HFFc6 (cell line): ENCODE results near the gene LRP1B. TPM values are rescaled to one million over a fixed set of nuclear protein-coding genes. Genes with fewer than 3 reads are reported as not detected.

Experiments used
- DNase-seq: peaks from one replicate; pipeline ENCODE4 v3.0.0-alpha.2; 2018
- H3K27ac Mint-ChIP-seq: 2 replicates; pipeline ENCODE4 v1.8.0; 2020; ENCODE audit warnings: mild to moderate bottlenecking, mixed read lengths
- H3K27me3 Mint-ChIP-seq: 2 replicates; pipeline ENCODE4 v1.8.0; 2021; ENCODE audit warnings: mild to moderate bottlenecking, moderate library complexity, mixed read lengths; ENCODE audit not compliant: insufficient read depth
- H3K36me3 Mint-ChIP-seq: 2 replicates; pipeline ENCODE4 v1.8.0; 2021; ENCODE audit warnings: low read depth, mixed read lengths
- H3K4me1 Mint-ChIP-seq: 2 replicates; pipeline ENCODE4 v1.8.0; 2020; ENCODE audit warnings: low read depth, mixed read lengths
- H3K4me3 Mint-ChIP-seq: 2 replicates; pipeline ENCODE4 v1.8.0; 2020; ENCODE audit warnings: mild to moderate bottlenecking, moderate library complexity, mixed read lengths
- H3K9me3 Mint-ChIP-seq: 2 replicates; pipeline ENCODE4 v1.8.0; 2020; ENCODE audit warnings: mild to moderate bottlenecking, mixed read lengths
- total RNA-seq, 6 experiments: library from RNA; stranded (reverse); fragmentation: NEBNext Ultra II Directional; extraction: Animal tissue kit (Norgen Biotek cat#: 25700); gene quantifications; 2 replicates in 1 of 6; 3 replicates in 5 of 6; pipeline ENCODE4 v1.2.3, GENCODE V29; 2021
- TF ChIP-seq, protein P1 (sequence below): fragments of 200-600 bp; sonication (generic); IDR thresholded peaks from 2 replicates; pipeline ENCODE4 v1.5.0; 2021; ENCODE audit warnings: antibody characterized with exemption, mild to moderate bottlenecking

The LRP1B gene
- total RNA-seq, 6 experiments from 2014 or later: not detected

GRCh38 chr2:141037361-141037760 is 1093.5 kb downstream of the LRP1B start:
- Mint-ChIP-seq H3K4me1 (no peaks in the 10 kb centered on the region), H3K27me3 (no peaks in the 10 kb centered on the region), H3K9me3 (no peaks in the 10 kb centered on the region), H3K27ac (no peak overlapping the region), H3K36me3 (no peaks in the 10 kb centered on the region), H3K4me3 (no peak overlapping the region)
- TF ChIP-seq, protein P1, sequence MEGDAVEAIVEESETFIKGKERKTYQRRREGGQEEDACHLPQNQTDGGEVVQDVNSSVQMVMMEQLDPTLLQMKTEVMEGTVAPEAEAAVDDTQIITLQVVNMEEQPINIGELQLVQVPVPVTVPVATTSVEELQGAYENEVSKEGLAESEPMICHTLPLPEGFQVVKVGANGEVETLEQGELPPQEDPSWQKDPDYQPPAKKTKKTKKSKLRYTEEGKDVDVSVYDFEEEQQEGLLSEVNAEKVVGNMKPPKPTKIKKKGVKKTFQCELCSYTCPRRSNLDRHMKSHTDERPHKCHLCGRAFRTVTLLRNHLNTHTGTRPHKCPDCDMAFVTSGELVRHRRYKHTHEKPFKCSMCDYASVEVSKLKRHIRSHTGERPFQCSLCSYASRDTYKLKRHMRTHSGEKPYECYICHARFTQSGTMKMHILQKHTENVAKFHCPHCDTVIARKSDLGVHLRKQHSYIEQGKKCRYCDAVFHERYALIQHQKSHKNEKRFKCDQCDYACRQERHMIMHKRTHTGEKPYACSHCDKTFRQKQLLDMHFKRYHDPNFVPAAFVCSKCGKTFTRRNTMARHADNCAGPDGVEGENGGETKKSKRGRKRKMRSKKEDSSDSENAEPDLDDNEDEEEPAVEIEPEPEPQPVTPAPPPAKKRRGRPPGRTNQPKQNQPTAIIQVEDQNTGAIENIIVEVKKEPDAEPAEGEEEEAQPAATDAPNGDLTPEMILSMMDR: no peak
- no peak for DNase-seq

- no peak overlapping the region for H3K27ac Mint-ChIP-seq
- no peaks in the 10 kb centered on the region for H3K9me3 Mint-ChIP-seq
- H3K4me1 Mint-ChIP-seq: no peaks in the 10 kb centered on the region
- no peak for DNase-seq
- H3K27me3 Mint-ChIP-seq: no peaks in the 10 kb centered on the region
- TF ChIP-seq, protein P1: no peak
- H3K4me3 Mint-ChIP-seq: no peak overlapping the region
- no peaks in the 10 kb centered on the region for H3K36me3 Mint-ChIP-seq
These were observed 1094.9 kb downstream of the LRP1B start for GRCh38 chr2:141035846-141036420.

GRCh38 chr2:141029428-141030078 is 1101.3 kb downstream of the LRP1B start:
- Mint-ChIP-seq H3K4me1 (no peaks in the 10 kb centered on the region), H3K27me3 (no peaks in the 10 kb centered on the region), H3K9me3 (no peaks in the 10 kb centered on the region), H3K36me3 (no peaks in the 10 kb centered on the region), H3K27ac (no peak overlapping the region), H3K4me3 (no peak overlapping the region)
- no peak for DNase-seq
- TF ChIP-seq, protein P1: no peak

DNA sequence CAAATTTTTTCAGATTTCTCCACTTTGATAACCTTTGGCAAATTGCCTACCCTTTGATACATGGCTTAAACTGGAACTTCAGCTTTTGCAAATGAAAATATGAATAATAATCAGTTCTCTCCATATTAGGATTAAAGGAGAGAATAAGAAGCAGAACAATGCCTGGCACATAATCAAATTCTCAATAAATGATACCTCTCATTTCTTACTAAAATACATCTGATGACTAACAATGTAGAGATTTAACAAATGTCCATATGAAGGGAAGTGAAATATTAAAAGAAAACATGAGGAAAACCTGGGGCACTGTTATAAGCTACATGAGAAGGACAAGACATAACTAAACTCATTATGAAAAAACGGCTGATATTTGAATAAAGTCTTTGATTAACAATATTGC is 1103.6 kb downstream of the LRP1B start:
- DNase-seq: no peak
- Mint-ChIP-seq H3K27me3 (no peaks in the 10 kb centered on the region), H3K4me1 (peaks cover 5% of the 10 kb centered on the region; the same call in 1 of the 2 replicates), H3K36me3 (no peaks in the 10 kb centered on the region), H3K27ac (no peak overlapping the region), H3K9me3 (no peaks in the 10 kb centered on the region), H3K4me3 (no peak overlapping the region)
- TF ChIP-seq, protein P1: no peak

DNA sequence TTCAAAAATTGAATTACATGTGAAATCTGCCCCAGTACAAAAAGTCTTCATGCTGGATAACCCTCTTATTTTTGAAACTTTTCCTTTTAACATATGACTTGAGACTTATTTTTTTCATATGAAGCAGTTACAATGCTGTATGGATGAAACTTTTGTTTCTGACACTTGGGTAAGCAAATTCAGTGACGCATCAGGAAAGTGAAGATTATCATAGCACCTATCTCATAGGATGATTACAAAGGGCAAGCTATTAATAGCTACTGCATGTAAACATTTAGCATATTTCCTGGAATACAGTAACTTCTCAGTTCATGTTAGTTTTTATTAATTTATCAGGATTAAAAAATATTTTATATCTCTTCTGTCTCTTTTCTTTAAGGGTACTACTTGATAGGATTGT is 1109.2 kb downstream of the LRP1B start:
- H3K9me3 Mint-ChIP-seq: no peaks in the 10 kb centered on the region
- TF ChIP-seq, protein P1: no peak
- DNase-seq: peak; percentile 25
- H3K4me1 Mint-ChIP-seq: peaks cover 27% of the 10 kb centered on the region
- peak overlapping the region; percentile 96 for H3K27ac Mint-ChIP-seq
- H3K27me3 Mint-ChIP-seq: no peaks in the 10 kb centered on the region
- peak overlapping the region; percentile 71 for H3K4me3 Mint-ChIP-seq
- no peaks in the 10 kb centered on the region for H3K36me3 Mint-ChIP-seq
